LoVo (cell line): ENCODE data around the gene FLT4.

Experiments
- DNase-seq: peaks from one replicate; pipeline ENCODE4 v3.0.0-alpha.2; 2016; ENCODE audit warnings: low spot score

Gene FLT4

GRCh38 chr5:180642181-180642775 is 7.1 kb downstream of the FLT4 start:
- DNase-seq = no peak

GRCh38 chr5:180641566-180641900 is 7.9 kb downstream of the FLT4 start:
- no peak for DNase-seq

GRCh38 chr5:180640861-180641565 is 8.4 kb downstream of the FLT4 start:
- DNase-seq = no peak

GRCh38 chr5:180640611-180640860 is 8.9 kb downstream of the FLT4 start:
- DNase-seq = no peak

- DNase-seq = no peak
Observed at GRCh38 chr5:180639741-180640610, 9.4 kb downstream of the FLT4 start.

GRCh38 chr5:180639287-180639686 is 10.1 kb downstream of the FLT4 start:
- no peak for DNase-seq

GRCh38 chr5:180637962-180638680 is 11.3 kb downstream of the FLT4 start:
- no peak for DNase-seq

GRCh38 chr5:180636403-180637075 is 12.9 kb downstream of the FLT4 start:
- no peak for DNase-seq

GRCh38 chr5:180636016-180636402 is 13.4 kb downstream of the FLT4 start:
- no peak for DNase-seq

- DNase-seq = no peak
Observed at GRCh38 chr5:180633283-180634177, 15.9 kb downstream of the FLT4 start.

GRCh38 chr5:180632768-180633167 is 16.6 kb downstream of the FLT4 start:
- no peak for DNase-seq

GRCh38 chr5:180631549-180632383 is 17.6 kb downstream of the FLT4 start:
- no peak for DNase-seq

- no peak for DNase-seq
Observed at GRCh38 chr5:180630426-180630825, 19.0 kb downstream of the FLT4 start.

GRCh38 chr5:180629831-180630382 is 19.5 kb downstream of the FLT4 start:
- DNase-seq = no peak

GRCh38 chr5:180628827-180629750 is 20.3 kb downstream of the FLT4 start:
- no peak for DNase-seq

GRCh38 chr5:180628211-180628610 is 21.2 kb downstream of the FLT4 start:
- DNase-seq = no peak

GRCh38 chr5:180627386-180628120 is 21.8 kb downstream of the FLT4 start:
- DNase-seq = no peak
